ENCODE results near the gene CPLANE2. TPM values are rescaled to one million over a fixed set of nuclear protein-coding genes. Genes with fewer than 3 reads are reported as not detected.

The CPLANE2 gene
- total RNA-seq, 1 donor = 1.8 TPM

- Histone ChIP-seq H3K27me3 (ENCODE audit: insufficient read depth, low read length) (no peaks in the 10 kb centered on the region), H3K4me1 (ENCODE audit: insufficient read depth, low read length) (no peaks in the 10 kb centered on the region), H3K9me3 (ENCODE audit: low read depth, low read length) (no peaks in the 10 kb centered on the region), H3K4me3 (ENCODE audit: low read length) (no peak overlapping the region)
Measured at GRCh38 chr1:16183765-16184556, 53.0 kb downstream of the CPLANE2 start.

- no peaks in the 10 kb centered on the region for H3K4me1 ChIP-seq (ENCODE audit: insufficient read depth, low read length)
- no peaks in the 10 kb centered on the region for H3K27me3 ChIP-seq (ENCODE audit: insufficient read depth, low read length)
- no peaks in the 10 kb centered on the region for H3K9me3 ChIP-seq (ENCODE audit: low read depth, low read length)
- H3K4me3 ChIP-seq (ENCODE audit: low read length) = no peak overlapping the region
Measured at GRCh38 chr1:16183179-16183578, 53.8 kb downstream of the CPLANE2 start.

DNA sequence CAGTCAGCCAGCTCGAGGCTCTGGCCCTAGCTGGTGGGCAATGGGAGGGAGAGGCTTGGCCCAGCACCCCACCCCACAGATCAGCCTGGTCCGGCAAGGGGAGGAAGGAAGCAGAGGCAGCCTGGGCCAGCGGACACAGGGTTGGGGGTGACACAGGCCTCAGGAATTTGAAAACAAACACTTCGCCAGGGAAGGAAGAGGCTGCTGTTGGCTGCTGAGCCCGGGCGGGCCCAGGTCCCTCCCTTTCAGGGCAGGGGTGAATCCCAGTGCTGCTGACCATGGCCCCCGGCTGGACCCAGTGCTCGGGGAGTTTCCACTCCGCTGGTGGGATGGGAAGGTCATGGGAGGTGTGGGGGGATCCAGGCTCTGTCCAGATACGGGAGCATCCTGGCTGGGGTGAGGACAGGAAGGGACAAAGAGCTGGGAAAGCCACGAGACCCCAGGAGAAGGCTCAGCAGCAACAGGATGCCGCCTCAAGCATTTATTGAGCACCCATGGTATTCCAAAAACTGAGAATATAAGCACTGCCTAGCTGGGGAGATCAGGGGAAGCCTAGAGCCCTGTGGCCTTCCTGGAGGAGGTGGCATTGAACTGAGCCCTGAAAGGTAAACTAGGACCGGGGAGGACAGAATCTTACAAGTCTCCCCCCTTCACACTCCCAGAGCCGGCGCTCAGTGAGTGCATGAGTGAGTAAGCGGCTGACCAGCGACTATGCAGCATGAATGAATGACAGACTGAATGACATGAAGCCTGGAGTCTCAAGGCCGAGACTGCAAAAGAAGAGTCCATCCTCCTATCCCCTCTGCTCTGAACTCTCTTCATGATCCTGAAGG is 54.9 kb downstream of the CPLANE2 start:
- no peaks in the 10 kb centered on the region for H3K4me1 ChIP-seq (ENCODE audit: insufficient read depth, low read length)
- H3K9me3 ChIP-seq (ENCODE audit: low read depth, low read length) = no peaks in the 10 kb centered on the region
- H3K4me3 ChIP-seq (ENCODE audit: low read length) = no peak overlapping the region
- no peaks in the 10 kb centered on the region for H3K27me3 ChIP-seq (ENCODE audit: insufficient read depth, low read length)

Other genes starting within 250 kb of the CPLANE2 start
- not detected for gene SRARP, start 232.9 kb downstream of the CPLANE2 start, total RNA-seq
- not detected for gene HSPB7, start 219.1 kb downstream of the CPLANE2 start, total RNA-seq
- gene CLCNKA, start 215.1 kb downstream of the CPLANE2 start, total RNA-seq = not detected
- gene CLCNKB, start 193.4 kb downstream of the CPLANE2 start, total RNA-seq = not detected
- not detected for gene FAM131C, start 163.5 kb downstream of the CPLANE2 start, total RNA-seq
- 0.63 TPM for gene EPHA2, start 81.1 kb downstream of the CPLANE2 start, total RNA-seq
- 1.9 TPM for gene ARHGEF19, start 24.5 kb downstream of the CPLANE2 start, total RNA-seq
- gene FBXO42, start 115.3 kb upstream of the CPLANE2 start, total RNA-seq = 25.6 TPM
- gene SZRD1, start 130.1 kb upstream of the CPLANE2 start, total RNA-seq = 83.1 TPM
- gene SPATA21, start 200.2 kb upstream of the CPLANE2 start, total RNA-seq = 0.10 TPM
- gene NECAP2, start 203.5 kb upstream of the CPLANE2 start, total RNA-seq = 111 TPM